ENCODE results near the gene POLR1B.
"Not testable (repeated sequence)": the region's sequence is repeated elsewhere in the genome, so short reads cannot be mapped to it uniquely, and the experiment has no call there.

The POLR1B gene

GRCh38 chr2:112542123-112542983 lies at the start of gene POLR1B:
POLR1B (plus strand) TSS chr2:112542465; CDS start chr2:112542495, 30 bp downstream.
- peak; percentile 90 for DNase-seq

GRCh38 chr2:112493048-112493447 lies 49.2 kb upstream of the POLR1B start:
- DNase-seq: no peak

GRCh38 chr2:112493858-112494648 lies 48.2 kb upstream of the POLR1B start:
- DNase-seq: no peak

- no peak for DNase-seq
Measured at GRCh38 chr2:112494828-112495227, 47.4 kb upstream of the POLR1B start.

- not testable (repeated sequence) for DNase-seq
Measured at GRCh38 chr2:112495878-112496277, 46.4 kb upstream of the POLR1B start.

- DNase-seq: not testable (repeated sequence)
Measured at GRCh38 chr2:112500850-112501484, 41.3 kb upstream of the POLR1B start.

- not testable (repeated sequence) for DNase-seq
Measured at GRCh38 chr2:112509239-112509998, 32.8 kb upstream of the POLR1B start.

- no peak for DNase-seq
Measured at GRCh38 chr2:112516801-112517200, 25.5 kb upstream of the POLR1B start.

GRCh38 chr2:112518807-112519206 lies 23.5 kb upstream of the POLR1B start:
- DNase-seq: no peak

- DNase-seq: no peak
Measured at GRCh38 chr2:112519506-112519905, 22.8 kb upstream of the POLR1B start.

GRCh38 chr2:112520234-112520783 lies 22.0 kb upstream of the POLR1B start:
- no peak for DNase-seq

- no peak for DNase-seq
Measured at GRCh38 chr2:112523291-112523777, 18.9 kb upstream of the POLR1B start.

GRCh38 chr2:112524276-112524675 lies 18.0 kb upstream of the POLR1B start:
- DNase-seq: not testable (repeated sequence)

- DNase-seq: no peak
Measured at GRCh38 chr2:112528541-112528940, 13.7 kb upstream of the POLR1B start.

GRCh38 chr2:112529757-112530156 lies 12.5 kb upstream of the POLR1B start:
- DNase-seq: no peak

- no peak for DNase-seq
Measured at GRCh38 chr2:112530728-112531127, 11.5 kb upstream of the POLR1B start.

- DNase-seq: no peak
Measured at GRCh38 chr2:112534826-112535225, 7.4 kb upstream of the POLR1B start.

GRCh38 chr2:112536665-112537064 lies 5.6 kb upstream of the POLR1B start:
- DNase-seq: not testable (repeated sequence)

- no peak for DNase-seq
Measured at GRCh38 chr2:112539306-112539705, 3.0 kb upstream of the POLR1B start.

GRCh38 chr2:112540906-112541305 lies 1.4 kb upstream of the POLR1B start:
- no peak for DNase-seq

GRCh38 chr2:112541315-112542122 lies 746 bp upstream of the POLR1B start:
- peak; percentile 90 for DNase-seq

Measured in DMS79 (cell line).